Measurements from ENCODE around the gene ST8SIA5. TPM values are rescaled to one million over a fixed set of nuclear protein-coding genes. Genes with fewer than 3 reads are reported as not detected.

Gene ST8SIA5
- total RNA-seq (2022; extraction: Qiagen RNA extraction; ENCODE audit: low read depth), result 0.32 TPM in 1 of 5 replicates, not detected in the others

GRCh38 chr18:46756559-46757201 is at the start of gene ST8SIA5:
TSS of gene ST8SIA5 (minus strand) at chr18:46757053. CDS start at chr18:46756508, 545 bp downstream.

GRCh38 chr18:46657115-46657955 is 99.5 kb downstream of the ST8SIA5 start, which contains the start of gene LOXHD1:
TSS of gene LOXHD1 (minus strand) at chr18:46657220. CDS start at chr18:46657033, 187 bp downstream.

Other genes with a start within 250 kb of the ST8SIA5 start
- not detected in 5 replicates for gene LOXHD1, start 99.8 kb downstream of the ST8SIA5 start, total RNA-seq (2022; extraction: Qiagen RNA extraction; ENCODE audit: low read depth)
- gene PIAS2, start 160.5 kb upstream of the ST8SIA5 start, total RNA-seq (2022; extraction: Qiagen RNA extraction; ENCODE audit: low read depth), result 7.0 to 9.7 TPM (median 9.1 TPM) in 5 replicates
- 1.3 to 2.5 TPM (median 2.1 TPM) in 5 replicates for gene KATNAL2, start 160.5 kb upstream of the ST8SIA5 start, total RNA-seq (2022; extraction: Qiagen RNA extraction; ENCODE audit: low read depth)